Breast epithelium (tissue), 3 donors: Measurements from ENCODE around the gene PCDH18.

Experiments
- POLR2A ChIP-seq: fragments of 450-650 bp; IDR thresholded peaks from one replicate; pipeline ENCODE4 v1.6.1; 2016; ENCODE audit warnings: antibody characterized with exemption, mild to moderate bottlenecking, moderate library complexity
- POLR2AphosphoS5 ChIP-seq, 3 donors: sonication (generic); formaldehyde crosslinking; IDR thresholded peaks; one replicate each; pipeline ENCODE4 v1.6.1; 2017; ENCODE audit warnings: antibody characterized with exemption in 3 of 3
- TF ChIP-seq, protein P1 (sequence below), 3 donors: fragments of 450-650 bp; IDR thresholded peaks; one replicate each; pipeline ENCODE4 v1.5.1; 2016 to 2017; ENCODE audit warnings: antibody characterized with exemption in 3 of 3, mild to moderate bottlenecking in 3 of 3, moderate library complexity in 3 of 3

DNA sequence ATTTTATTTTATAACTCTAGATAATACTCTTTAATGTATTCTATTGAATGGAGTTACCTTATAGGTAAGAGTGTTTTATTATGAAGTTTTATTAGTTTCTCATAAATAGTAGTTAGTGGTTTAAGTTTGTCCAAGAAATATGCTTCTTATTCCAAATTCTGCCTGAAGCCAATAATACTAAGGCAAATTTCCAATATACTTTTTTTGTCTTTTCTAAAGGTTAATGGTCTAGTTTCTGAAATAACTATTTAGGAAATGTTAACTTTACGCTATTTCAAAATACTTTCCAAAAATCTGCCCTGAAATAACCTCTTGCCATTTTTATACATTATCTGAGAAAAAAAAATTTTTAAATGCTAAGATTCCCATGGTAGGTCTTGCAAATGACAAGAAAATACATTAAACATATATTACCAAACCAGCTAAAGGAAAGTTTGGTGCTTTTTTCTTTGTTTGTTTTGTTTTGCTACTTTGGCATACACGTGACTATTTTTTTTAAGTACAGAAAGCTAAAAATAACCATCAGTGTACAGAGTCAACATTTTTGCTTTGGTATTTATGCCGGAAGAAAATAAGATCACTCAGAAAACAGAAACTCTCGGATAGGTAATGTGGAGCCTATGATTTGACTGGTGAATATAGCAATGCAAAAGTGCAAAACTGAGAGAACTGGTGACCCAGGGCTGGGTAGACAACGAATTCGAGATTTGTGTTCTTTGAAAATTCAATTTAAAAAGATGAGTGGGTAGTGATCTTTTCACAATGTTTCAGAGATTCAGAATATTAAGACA lies 29.8 kb downstream of the PCDH18 start:
- no peak for TF ChIP-seq POLR2A
- TF ChIP-seq POLR2AphosphoS5 (IDR thresholded peaks at IDR 0.05) = no peak
- TF ChIP-seq, protein P1, sequence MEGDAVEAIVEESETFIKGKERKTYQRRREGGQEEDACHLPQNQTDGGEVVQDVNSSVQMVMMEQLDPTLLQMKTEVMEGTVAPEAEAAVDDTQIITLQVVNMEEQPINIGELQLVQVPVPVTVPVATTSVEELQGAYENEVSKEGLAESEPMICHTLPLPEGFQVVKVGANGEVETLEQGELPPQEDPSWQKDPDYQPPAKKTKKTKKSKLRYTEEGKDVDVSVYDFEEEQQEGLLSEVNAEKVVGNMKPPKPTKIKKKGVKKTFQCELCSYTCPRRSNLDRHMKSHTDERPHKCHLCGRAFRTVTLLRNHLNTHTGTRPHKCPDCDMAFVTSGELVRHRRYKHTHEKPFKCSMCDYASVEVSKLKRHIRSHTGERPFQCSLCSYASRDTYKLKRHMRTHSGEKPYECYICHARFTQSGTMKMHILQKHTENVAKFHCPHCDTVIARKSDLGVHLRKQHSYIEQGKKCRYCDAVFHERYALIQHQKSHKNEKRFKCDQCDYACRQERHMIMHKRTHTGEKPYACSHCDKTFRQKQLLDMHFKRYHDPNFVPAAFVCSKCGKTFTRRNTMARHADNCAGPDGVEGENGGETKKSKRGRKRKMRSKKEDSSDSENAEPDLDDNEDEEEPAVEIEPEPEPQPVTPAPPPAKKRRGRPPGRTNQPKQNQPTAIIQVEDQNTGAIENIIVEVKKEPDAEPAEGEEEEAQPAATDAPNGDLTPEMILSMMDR (IDR thresholded peaks at IDR 0.05) = no peak
